ENCODE data around the gene UNC5B.
"Not testable (repeated sequence)": the region's sequence is repeated elsewhere in the genome, so short reads cannot be mapped to it uniquely, and the experiment has no call there.

Gene UNC5B

DNA sequence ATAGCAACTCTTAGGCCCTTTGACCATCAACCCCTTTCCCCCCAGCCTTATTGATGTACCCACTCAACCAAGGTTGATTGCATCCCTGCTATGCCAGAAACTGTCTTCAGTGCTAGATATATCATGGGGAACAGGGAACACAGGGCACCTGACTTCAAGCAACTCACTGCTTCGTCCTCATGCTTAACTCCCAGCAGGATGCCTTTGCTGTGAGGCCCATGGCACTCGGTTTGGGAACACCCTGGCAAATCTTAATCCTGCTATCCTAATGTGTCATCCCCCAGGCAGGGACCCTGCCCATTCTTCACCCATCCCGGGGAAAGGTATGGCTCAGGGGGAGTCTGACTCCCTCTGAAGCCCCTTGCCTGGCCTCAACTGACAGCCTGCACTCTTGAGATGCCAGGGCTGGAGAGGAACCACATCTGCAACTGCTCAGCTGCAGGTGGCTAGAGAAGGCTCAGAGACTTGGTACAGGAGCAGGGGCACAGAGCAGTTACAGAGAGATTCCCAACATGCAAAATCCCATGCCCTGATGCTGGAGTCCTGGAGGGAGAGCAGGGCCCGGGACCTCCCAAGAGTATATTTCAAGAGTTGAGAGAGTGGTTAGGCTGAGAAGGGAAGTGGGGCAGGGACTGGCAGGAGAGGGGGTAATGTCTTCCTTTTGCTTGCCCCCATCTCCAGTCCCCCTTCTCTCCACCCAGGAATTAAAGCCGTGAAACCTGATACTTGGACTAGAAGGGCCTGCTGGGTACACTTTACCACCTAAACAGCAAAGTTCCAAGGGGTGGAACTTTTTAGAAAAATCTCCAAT, 2.4 kb upstream of the UNC5B start:
- no peak for DNase-seq

- no peak for DNase-seq
Measured at GRCh38 chr10:71210542-71210871, 1.9 kb upstream of the UNC5B start.

GRCh38 chr10:71211053-71211452, 1.3 kb upstream of the UNC5B start:
- no peak for DNase-seq

- DNase-seq = no peak
Measured at GRCh38 chr10:71211775-71212317, 524 bp upstream of the UNC5B start.

DNA sequence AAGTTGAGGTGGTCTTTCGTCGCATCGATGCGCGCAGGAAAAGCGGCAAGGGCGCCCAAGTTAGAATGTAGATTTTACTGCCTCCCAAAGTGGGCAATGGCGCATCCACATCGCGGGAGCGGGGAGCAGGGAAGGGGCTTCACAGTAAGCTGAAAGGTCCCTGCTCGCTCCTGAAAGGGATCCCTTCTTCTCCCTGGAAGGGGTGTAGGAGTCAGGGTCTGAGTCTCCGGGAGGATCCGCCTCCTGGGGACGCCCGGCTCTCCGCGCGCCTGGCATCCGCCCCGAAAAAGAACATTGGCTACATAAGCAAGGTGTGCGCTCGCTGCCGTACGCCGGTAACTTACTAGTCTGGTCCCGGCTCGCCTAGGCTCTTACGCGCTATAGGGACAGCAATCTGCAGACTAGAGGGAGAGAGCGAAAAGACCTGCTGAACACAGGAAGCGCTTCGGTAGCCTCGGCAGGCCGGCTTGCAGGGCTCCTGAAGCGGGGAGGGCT, 804 bp downstream of the UNC5B start:
- DNase-seq = peak; percentile 18

DNA sequence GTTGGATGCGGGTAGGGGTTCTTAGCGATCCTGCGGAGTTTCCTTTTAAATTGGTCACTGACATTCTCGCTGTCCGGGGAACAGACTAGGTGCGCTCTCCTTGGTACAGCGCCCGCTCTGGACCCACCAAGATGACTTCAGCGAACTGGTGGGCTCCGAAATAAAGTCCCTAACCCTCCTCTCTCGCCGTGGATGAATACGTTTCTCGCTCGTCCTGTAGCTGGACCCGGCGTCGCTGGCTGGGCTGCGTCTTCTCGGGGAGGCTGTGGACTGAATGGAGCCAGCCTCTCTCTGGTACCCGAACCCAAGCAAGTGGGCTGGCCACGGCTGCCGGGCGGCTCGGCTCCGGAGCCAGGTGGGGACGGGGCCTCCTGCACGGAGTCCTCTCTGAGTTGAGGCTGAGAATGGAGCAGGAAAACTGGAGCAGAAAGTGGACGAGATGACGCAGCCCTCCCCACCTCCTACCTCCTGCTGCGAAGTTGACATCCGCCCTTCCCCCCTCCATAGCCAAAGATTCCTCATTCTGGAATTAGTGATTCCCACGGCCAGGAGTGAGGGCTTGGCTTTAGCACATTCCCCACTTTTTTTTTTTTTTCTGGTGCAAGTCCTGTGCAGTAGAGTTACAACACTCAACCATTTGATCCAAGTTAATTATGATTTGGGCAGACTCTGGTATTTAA, 1.5 kb downstream of the UNC5B start:
- DNase-seq = no peak

DNA sequence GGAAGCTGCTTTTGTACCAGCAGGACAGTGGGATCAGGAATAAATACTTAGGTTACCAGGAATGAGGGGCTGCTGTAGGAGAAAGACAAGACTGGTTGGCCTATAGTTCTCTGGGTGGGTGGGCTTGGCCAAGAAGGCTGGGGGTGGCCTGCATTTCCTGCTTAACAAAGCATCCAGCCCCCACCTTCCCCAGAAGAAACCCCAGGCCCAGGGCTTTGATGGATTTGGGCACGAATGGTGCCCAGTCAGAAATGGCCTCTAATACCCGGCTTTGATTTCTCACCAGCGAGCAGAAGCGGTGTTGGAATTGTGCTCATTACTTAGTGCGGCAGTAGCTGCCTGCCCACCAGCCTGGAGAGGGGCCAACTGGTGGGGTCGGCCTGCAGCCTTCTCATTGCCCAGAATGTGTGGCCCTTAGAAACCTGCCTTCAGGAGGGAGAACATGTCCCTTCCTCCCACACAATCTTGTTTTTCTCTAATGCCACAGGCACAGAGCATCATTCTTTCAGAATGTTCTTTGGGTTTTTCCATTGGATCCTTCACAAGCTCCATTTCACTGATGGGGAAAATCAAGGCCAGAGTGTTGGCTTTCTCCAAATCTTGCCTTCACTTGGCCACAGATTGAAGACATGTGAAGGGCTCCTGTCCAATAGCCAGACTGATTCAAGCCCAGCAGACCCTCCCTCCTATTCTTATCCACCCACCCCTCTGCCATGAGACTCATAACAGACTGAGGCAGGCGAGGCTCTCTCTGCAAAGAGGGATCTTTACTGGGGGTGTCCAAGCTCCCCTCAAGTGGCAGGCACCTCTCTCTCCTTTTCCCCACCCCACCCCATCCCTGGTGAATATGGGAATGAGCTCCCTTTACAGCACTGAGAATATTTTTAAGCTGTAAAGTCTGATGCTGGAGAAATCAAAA, 2.5 kb downstream of the UNC5B start:
- no peak for DNase-seq

DNA sequence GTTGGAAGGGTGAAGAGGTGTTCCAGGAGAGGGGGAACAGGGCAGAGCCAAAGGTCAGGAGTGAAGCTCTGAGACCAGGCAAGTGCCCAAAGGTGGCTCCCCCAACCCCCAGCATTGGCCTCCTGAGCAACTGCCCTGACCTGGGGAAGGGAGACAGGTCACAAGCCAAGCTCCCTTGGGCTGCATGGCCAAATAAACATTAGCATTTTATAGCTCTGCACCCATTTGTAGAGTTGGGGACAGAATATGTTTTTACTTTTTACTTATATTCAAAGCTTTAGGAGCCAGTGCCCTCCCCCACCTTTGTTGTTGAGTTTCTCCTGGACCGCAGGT, 4.0 kb downstream of the UNC5B start:
- DNase-seq = no peak

- no peak for DNase-seq
Measured at GRCh38 chr10:71216751-71217265, 4.4 kb downstream of the UNC5B start.

- no peak for DNase-seq
Measured at GRCh38 chr10:71217266-71218045, 5.1 kb downstream of the UNC5B start.

DNA sequence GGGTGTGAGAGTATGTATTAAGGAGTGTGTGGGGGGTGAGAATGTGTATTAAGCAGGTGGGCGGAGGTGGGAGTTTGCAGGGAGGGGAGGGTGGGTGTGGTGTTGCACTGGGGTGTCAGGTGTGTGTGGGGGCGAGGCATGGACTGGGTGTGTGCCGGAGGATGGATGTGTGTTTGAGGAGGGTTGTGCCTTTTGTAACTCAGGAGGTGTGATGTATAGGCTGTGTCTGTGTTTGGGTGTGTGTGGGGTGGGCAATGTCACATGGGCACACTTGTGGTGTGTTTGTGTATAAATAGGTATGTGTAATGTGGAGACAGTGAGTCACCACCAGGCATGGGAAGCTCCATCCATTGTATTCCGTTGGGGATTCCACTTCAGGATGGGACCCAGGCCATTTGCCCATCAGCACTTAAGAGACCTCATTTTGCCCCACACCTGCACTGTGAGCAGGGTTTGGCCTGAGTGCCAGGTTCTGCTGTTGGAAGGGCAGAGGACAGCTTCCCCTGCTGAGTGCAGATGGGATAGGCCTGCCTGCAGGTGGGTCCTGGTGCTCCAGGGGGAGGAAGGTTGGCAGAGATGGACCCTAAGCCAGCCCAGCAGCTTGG, 5.8 kb downstream of the UNC5B start:
- DNase-seq = peak; percentile 17

DNA sequence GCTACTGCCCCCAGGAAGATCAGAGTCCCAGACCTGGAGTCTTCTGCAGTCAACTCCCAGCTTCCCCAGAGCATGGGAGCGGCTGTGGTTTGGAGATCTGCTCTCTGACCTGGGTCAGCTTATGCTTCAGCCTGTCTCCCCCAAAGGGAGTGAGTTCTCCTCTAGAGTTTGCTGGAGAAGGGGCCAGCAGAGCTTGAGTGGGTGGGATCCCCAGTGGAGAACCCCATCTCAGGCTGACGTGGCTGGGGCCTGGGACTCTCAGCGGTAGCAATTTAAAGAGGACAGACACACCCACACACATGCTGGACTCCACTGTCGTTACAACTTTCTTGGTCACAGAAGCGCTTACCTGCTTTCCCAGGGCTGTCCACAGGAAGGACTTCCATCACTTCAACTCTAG, 6.3 kb downstream of the UNC5B start:
- DNase-seq = no peak

DNA sequence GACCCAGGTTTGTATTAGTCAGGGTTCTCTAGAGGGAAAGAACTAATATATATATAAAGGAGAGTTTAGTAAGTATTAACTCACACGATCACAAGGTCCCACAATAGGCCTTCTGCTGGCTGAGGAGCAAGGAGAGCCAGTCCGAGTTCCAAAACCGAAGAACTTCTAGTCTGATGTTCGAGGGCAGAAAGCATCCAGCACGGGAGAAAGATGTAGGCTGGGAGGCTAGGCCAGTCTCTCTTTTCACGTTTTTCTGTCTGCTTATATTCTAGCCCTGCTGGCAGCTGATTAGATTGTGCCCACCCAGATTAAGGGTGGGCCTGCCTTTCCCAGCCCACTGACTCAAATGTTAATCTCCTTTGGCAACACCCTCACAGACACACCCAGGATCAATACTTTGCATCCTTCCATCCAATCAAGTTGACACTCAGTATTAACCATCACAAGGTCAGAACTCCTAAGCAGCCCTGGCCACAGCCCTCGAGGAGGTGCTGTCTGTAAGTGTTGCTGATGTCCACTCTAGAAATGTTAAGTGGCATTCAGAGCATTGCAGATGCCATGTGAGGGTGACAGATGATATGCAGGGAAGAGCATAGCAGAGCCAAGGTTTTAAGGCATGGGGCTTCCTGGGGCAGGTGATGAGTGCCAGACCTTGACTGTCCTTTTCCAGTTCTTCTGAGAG, 7.0 kb downstream of the UNC5B start:
- not testable (repeated sequence) for DNase-seq

DNA sequence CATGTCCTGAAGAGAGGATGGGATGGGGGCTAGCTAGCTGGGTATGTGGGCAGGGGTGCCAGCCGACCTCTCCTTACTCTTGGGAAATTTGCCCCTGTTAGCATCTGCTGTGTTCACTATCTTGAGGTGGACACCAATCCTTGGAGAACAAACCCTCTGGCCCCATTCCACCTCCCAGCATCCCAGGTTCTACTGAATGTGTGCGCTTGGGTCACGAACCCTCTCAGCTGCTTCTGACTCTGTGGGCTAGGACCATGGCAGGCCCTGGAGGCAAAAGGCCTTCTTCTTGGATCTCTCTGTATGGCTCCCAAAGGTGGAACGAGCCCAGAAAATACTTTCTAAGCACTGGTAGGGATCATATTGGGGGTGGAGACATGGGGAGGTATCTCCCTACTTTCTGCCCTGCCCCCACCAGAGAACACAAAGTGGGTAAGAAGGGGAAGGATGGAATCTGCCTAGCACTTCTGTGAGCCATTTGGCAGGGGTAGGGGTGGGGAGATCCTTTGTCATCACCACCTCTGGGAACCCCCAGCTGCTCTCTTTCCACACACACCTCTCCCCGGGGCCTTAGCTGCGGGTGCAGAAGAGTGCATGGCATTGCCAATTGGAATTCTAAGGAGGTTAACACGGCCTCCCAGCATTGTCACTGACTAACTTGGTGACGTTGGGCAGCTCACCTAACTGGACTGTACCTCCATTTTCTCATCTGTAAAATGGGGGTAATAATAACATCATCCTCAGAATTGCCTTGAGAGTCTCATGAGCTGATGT, 7.7 kb downstream of the UNC5B start:
- no peak for DNase-seq

DNA sequence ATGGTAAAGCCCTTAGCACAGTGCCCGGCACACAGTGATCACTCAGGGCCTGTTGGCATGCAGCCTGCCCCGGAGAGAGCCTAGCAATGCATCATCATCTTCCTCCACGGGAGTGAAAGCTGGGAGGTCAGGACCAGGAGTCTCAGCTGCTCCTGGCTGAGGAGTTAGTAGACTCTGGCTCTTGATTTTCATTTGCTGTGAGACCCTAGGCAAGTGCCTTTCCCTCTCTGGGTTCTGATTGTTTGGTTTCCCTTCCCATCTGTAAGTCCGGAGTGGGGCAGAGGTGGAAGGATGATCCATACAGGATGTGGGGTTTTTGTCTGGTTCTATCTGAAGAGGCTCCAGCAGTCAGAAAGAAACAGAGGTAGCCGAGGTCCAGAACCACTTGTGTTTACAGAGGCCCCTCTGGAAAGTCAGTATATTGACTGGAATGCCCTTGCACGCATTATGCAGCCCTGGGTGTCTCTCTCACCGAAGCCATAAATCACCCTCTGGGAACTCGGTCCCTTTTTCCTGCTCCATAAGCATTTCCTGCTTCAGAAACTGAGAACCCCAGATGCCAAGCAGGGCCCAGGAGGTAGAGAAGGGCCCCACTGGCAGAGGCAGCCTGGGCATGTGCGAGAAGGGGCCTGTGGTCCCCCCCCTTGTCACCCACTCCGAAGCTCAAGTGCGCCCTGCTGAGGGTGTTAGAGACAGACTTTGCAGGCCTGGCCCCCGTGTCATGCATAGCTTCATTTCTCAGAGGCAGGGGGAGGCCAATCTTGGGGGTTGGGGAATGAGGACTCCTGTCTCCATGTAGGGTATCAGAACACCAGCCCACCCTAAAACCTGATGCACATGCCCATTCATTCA, 8.5 kb downstream of the UNC5B start:
- DNase-seq = no peak

DNA sequence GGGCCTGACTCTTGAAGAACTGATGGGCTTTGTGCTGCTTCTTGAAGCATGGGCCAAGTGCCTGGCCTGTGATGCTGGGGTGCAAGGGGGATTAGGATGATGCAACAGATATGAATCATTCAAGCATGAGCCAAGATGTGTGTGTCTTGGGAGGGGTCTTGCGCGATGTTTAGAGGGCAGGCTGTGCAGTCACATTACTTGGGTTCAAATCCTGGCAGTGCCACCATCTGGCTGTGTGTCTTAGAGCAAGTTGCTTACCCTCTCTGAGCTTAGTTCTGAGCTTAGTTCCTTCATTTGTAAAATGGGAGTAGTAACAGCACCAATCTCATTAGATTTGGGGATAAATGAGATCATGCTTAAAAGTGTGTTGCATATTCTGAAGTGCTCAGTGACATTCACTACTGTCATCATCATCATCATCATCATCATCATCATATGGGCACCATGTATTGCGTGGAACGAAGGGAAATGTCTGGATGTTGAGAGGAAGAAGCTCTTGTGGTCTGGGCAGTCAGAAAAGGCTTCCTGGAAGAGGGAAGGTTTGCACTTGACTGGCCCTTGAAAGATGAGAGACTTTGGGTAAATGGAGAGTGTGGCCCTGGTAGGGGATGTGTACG, 9.3 kb downstream of the UNC5B start:
- DNase-seq = no peak

DNA sequence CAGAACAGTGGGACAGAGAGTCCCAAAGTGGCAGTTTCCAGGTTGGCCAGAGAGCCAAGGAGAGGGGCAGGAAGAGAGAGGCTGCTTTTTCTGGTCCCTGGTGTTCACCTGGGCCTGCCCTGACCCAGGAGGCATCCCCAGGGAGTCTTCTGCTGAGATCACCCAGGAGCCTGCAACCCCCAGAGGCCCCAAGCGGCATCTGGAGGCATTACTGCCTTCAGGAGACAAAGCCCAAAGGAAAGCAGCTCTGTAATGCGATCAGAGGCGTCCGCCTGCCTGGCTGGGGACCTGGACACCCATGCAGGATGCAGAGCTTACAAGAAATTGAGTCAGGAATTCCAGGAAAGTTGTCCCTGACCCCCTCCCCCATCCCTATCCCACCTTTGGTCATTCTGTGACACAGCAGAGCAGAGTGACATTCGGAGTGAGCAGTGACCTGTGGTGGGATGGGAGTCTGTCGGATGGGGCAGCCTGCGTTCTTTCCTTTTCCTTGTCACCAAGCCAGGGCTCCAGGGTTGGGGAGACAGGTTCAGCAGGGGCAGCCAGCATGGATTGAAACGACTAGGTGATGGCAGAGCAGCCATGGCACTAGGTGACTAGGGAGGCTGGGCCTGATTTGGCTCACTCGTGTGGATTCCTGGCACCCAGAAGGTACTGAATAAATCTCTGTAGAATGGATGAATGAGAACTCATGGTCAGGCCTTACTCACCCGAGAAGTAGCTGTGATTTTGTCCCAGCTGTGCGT, 10.4 kb downstream of the UNC5B start:
- DNase-seq = no peak
